ENCODE measurements around the gene PITPNM2.

DNA sequence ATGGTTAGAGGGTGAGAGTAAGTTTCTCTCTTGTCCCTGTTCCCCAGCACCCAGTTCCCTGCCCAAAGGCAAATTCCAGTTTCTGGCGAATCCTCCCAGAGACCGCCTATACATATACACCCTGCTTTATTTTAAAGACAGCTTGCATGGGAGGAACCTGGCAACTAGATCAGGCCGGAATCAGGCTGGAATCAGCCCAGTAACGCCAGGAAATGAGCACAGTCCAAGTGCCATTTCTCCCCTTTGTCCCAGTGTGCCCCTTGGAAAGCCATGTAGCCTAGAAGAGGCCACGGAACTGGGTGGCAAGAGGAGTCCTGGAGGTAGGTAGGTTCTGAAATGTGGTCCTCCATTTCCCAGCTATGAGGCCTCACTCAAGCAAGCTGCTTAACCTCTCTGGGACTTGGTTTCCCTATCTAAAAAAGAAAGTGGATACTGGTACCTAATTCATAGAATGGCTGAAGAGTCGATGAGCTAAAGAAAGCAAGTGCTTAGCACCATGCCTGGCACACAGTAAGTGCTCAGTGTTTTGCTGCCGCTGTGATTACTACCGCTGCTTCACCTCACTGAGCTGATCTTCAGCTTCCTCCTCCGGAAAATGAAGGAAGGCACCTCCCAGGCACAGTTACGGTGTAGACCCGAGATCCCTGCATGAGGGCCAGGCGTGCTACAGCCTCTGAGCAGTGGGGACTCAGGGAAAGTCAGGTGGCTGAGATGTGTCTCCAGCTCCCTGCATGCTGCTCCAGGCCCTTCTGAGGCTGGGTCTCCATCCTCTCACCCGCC lies 36.4 kb downstream of the PITPNM2 start:
- TF ChIP-seq, protein P1, sequence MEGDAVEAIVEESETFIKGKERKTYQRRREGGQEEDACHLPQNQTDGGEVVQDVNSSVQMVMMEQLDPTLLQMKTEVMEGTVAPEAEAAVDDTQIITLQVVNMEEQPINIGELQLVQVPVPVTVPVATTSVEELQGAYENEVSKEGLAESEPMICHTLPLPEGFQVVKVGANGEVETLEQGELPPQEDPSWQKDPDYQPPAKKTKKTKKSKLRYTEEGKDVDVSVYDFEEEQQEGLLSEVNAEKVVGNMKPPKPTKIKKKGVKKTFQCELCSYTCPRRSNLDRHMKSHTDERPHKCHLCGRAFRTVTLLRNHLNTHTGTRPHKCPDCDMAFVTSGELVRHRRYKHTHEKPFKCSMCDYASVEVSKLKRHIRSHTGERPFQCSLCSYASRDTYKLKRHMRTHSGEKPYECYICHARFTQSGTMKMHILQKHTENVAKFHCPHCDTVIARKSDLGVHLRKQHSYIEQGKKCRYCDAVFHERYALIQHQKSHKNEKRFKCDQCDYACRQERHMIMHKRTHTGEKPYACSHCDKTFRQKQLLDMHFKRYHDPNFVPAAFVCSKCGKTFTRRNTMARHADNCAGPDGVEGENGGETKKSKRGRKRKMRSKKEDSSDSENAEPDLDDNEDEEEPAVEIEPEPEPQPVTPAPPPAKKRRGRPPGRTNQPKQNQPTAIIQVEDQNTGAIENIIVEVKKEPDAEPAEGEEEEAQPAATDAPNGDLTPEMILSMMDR (IDR thresholded peaks at IDR 0.05): no peak
- no peak for TF ChIP-seq POLR2A (IDR thresholded peaks at IDR 0.05)
- no peak for TF ChIP-seq EP300 (IDR thresholded peaks at IDR 0.05)
